Measurements from ENCODE around the gene LINGO3.
A peak's percentile ranks its signal among the peaks of the same experiment; 100 is the strongest.

Gene LINGO3

GRCh38 chr19:2312820-2313501, 5.0 kb upstream of the LINGO3 start:
- H3K4me3 ChIP-seq (ENCODE audit: low read depth, low read length) = no peak overlapping the region
- TF ChIP-seq CTCF (IDR thresholded peaks at IDR 0.05; ENCODE audit: control insufficient read depth, extremely low read depth, insufficient read depth) = no peak

GRCh38 chr19:2311093-2311492, 3.1 kb upstream of the LINGO3 start:
- no peak for DNase-seq (ENCODE audit: low read depth)
- H3K4me3 ChIP-seq (ENCODE audit: low read depth, low read length) = no peak overlapping the region
- TF ChIP-seq CTCF (IDR thresholded peaks at IDR 0.05; ENCODE audit: control insufficient read depth, extremely low read depth, insufficient read depth) = no peak

More at GRCh38 chr19:2312820-2313501, 5.0 kb upstream of the LINGO3 start:
- DNase-seq (ENCODE audit: low read depth) = no peak

- TF ChIP-seq CTCF (IDR thresholded peaks at IDR 0.05; ENCODE audit: control insufficient read depth, extremely low read depth, insufficient read depth) = no peak
- peak; percentile 17 for DNase-seq (ENCODE audit: low read depth)
These were observed 1.9 kb upstream of the LINGO3 start for GRCh38 chr19:2309734-2310362.

GRCh38 chr19:2307518-2308012, 389 bp downstream of the LINGO3 start:
- no peak for TF ChIP-seq CTCF (IDR thresholded peaks at IDR 0.05; ENCODE audit: control insufficient read depth, extremely low read depth, insufficient read depth)
- peak overlapping the region; percentile 46 for H3K4me3 ChIP-seq (ENCODE audit: low read depth, low read length)
- no peak for DNase-seq (ENCODE audit: low read depth)

More at GRCh38 chr19:2309734-2310362, 1.9 kb upstream of the LINGO3 start:
- H3K4me3 ChIP-seq (ENCODE audit: low read depth, low read length) = no peak overlapping the region

- no peak overlapping the region for H3K4me3 ChIP-seq (ENCODE audit: low read depth, low read length)
- DNase-seq (ENCODE audit: low read depth) = no peak
- no peak for TF ChIP-seq CTCF (IDR thresholded peaks at IDR 0.05; ENCODE audit: control insufficient read depth, extremely low read depth, insufficient read depth)
These were observed 983 bp downstream of the LINGO3 start for GRCh38 chr19:2306971-2307370.

- no peak for TF ChIP-seq CTCF (IDR thresholded peaks at IDR 0.05; ENCODE audit: control insufficient read depth, extremely low read depth, insufficient read depth)
- DNase-seq (ENCODE audit: low read depth) = no peak
- no peak overlapping the region for H3K4me3 ChIP-seq (ENCODE audit: low read depth, low read length)
These were observed 1.6 kb downstream of the LINGO3 start for GRCh38 chr19:2306281-2306806.

Data from LNCaP clone FGC (cell line).